Activated gamma-delta T cell (primary cell): ENCODE measurements around the gene MIOX.
A peak's percentile ranks its signal among the peaks of the same experiment; 100 is the strongest.
"Not testable (repeated sequence)": the region's sequence is repeated elsewhere in the genome, so short reads cannot be mapped to it uniquely, and the experiment has no call there.

ENCODE experiments used
- DNase-seq: peaks from one replicate; lab custom pipeline; 2025; lab: John Stamatoyannopoulos, UW

The MIOX gene

DNA sequence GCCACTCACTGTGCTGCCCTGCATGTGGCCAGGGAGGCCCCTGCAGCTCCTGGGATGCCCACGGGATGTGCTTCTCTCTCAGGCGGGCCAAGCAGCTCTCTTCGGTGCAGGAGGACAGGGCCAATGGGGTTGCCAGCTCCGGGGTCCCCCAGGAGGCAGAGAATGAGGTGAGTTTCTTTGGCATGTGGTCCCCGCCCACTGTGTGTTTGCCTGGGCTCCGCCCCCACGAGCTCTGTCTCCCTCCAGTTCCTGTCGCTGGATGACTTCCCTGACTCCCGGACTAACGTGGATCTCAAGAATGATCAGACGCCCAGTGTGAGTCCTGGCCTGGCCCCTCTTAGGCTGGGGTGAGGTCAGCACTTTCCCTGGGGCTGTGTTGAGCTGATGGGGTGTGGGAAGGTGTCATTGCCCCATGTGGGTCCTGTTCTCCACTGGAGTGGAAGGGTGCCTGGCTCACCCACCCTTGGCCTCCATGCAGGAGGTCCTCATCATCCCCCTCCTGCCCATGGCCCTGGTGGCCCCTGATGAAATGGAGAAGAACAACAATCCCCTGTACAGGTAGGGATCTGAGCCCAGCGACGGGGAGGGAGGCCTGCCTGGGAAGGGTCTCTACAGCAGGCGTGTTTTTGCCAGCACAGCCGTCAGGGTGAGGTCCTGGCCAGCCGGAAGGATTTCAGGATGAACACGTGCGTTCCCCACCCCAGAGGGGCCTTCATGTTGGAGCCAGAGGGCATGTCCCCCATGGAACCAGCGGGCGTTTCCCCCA, 31.0 kb downstream of the MIOX start:
- no peak for DNase-seq

DNA sequence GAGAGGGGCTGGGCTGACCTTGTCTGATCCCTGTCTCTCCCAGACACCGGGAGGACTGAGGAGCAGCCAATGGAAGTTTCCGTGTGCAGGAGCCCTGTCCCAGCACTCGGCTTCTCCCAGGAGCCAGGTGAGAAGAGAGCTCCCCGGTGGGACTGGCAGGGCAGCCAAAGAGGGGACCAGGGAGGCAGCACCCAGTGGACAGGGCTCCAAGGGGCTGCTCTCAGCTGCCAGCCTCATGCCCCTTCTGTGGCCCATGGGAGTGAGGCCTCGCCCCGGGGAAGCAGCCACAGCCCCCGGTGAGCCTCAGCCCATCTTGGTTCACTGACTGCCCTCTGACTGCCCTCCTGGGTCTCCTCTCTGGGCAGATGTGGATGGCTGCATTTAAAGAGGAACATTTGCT, 31.9 kb downstream of the MIOX start:
- no peak for DNase-seq

DNA sequence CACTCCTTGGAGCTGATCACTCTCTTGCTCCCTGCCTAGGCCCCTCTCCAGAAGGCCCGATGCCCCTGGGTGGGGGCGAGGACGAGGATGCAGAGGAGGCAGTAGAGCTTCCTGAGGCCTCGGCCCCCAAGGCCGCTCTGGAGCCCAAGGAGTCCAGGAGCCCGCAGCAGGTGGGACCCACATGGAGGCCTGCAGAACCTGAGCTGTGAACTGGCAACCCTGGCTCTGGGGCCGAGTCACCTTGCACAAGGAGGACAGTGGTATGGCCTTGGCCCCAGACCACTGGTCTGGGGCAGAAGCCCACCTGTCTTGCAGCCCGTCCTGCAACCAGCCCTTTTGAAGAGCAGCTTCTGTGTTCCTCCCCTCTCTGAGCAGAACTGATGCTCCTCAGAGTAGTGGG, 32.5 kb downstream of the MIOX start:
- no peak for DNase-seq

DNA sequence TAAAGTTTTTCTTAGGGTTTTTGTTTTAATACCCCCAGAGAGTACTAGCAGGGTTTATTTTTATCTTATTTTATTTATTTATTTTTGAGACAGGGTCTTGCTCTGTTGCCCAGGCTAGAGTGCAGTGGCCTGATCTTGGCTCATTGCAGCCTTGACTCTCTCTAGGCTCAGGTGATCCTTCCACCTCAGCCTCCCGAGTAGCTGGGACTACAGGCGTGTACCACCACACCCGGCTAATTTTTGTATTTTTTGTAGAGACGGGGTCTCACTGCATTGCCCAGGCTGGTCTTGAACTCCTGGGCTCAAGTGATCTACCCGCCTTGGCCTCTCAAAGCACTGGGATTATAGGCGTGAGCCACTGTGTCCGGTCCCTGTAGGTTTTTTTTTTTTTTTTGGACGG, 33.5 kb downstream of the MIOX start:
- DNase-seq = not testable (repeated sequence)

DNA sequence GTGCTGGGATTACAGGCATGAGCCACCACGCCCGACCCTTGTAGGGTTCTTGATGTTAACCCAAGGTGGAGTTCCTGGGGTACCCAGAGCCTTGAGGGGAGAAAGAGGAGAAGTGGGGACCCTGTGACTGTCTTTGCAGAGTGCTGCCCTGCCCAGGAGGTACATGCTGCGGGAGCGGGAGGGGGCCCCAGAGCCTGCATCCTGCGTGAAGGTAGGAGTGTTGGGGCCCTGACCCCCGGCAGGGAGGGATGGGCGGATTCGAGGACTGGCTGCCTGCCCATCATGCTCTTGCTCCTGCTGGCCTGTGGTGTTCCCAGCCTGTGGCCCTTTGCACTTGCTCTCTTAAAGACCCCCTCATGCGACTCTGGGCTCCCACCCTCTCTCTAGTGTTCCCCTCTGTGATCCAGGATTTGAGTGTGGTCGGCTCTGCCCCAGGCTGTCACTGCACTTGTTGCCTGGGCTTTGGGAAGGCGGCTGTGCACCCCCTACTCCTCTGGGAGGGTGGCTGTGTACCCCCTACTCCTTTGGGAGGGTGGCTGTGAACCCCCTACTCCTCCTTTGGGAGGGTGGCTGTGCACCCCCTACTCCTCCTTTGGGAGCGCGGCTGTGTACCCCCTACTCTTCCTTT, 34.3 kb downstream of the MIOX start:
- DNase-seq = no peak

DNA sequence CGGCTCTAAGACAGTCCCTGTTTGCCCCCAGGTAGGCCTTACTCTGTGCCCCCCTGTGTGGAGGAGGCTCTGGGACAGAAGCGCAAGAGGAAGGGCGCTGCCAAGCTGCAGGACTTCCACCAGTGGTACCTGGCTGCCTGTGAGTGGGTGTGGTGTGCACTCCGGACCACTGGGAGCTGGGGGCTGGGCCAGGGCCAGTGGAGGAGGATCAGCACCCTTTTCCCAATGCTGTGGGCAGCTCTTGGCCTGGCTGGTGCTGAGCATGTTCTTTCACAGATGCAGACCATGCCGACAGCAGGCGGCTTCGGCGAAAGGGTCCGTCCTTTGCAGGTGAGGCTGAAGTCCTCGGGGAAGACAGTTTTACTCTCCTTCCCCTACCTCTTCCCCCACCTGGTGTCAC, 35.1 kb downstream of the MIOX start:
- no peak for DNase-seq

DNA sequence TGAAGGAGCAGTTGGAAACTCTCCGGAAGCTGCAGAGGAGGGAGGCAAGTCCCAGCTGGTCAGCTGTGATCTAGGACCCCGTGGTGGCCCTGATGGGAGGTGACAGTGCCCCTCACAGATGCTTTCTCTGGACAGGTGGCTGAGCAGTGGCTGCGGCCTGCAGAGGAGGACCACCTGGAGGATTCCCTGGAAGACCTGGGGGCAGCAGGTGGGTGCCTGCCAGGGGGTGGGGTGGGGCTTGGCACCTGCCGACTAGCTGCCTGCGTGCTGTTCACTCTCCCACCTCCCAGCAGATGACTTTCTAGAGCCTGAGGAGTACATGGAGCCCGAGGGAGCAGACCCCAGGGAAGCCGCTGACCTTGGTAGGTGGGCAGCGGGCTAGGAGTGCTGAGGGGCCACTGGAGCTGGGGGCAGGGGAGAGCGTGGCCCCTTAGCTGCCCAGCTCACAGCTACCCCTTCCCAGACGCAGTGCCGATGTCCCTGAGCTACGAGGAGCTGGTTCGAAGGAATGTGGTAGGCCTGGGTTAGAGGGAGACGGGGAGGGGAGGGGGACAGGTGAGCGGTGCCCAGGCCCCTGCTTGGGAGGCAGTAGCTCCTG, 35.6 kb downstream of the MIOX start:
- no peak for DNase-seq

DNA sequence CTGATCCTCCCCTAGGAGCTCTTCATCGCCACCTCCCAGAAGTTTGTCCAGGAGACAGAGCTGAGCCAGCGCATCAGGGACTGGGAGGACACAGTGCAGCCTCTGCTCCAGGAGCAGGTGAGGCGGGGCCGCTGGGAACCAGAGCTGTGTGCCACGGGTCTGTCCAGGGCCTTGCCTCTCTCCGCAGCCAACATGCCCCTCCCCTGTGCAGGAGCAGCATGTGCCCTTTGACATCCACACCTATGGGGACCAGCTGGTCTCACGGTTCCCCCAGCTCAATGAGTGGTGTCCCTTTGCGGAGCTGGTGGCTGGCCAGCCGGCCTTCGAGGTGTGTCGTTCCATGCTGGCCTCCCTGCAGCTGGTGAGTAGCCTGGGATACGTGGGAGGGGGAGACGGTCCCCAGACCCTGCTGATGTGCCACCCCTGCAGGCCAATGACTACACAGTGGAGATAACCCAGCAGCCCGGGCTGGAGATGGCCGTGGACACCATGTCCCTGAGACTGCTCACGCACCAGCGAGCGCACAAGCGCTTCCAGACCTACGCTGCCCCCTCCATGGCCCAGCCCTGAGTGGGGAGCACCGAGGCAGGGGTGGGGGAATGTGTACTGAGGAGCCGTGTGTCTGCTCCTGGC, 36.3 kb downstream of the MIOX start:
- no peak for DNase-seq

DNA sequence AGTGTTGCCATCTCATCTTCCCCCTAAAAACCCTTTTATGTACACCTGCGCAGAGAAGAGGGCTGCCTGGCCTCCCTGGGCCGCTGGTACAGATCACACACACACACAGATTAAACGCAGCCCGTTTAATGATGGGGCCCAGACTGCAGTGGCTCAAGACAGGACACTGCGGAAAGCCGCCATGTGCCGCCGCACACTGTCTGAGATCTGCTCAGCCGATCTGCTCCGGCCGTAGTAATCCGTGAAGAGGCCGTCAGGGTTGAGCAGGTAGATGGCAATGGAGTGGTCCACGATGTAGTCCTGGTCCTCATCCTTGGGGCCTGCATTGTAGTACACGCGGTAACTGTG, 36.8 kb downstream of the MIOX start:
- DNase-seq = no peak

DNA sequence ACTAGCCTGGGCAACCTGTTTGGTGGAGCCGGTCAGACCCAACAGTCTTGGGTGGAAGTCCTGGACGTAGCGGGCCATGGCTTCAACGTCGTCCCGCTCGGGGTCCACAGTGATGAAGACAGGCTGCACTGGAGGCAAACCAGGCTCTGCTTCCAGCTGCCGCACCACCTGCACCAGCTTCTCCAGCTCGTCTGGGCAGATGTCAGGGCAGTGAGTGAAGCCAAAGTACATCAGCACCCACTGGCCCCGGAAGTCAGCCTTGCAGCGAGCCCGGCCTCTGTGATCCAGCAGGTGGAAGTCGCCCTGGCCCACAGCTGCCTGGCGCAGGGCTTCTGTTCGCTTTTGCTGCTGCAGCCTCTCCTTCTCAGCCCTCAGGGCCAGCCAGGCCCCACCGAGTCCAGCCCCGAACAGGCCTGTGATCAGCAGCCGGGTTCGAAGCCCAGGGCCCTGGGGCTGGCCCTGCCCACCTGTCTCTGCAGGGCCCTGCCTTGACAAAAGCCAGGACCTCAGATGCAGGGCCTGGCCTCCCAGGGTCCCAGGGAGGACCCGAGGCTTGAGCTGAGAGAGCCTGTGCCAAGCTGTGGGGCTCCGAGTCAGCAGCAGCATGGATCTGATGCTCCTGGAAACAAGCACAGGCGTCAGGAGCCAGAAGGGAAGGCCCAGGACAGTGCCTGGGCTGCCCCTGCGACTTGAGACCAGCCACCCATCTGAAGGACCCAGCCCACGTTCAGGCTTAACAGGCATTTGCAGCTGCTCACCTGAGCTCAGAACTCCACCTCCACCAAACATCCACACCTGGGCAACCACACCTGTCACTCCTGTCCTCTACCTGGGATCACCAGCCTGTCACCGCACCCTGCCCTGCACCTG, 37.4 kb downstream of the MIOX start:
- DNase-seq = no peak

DNA sequence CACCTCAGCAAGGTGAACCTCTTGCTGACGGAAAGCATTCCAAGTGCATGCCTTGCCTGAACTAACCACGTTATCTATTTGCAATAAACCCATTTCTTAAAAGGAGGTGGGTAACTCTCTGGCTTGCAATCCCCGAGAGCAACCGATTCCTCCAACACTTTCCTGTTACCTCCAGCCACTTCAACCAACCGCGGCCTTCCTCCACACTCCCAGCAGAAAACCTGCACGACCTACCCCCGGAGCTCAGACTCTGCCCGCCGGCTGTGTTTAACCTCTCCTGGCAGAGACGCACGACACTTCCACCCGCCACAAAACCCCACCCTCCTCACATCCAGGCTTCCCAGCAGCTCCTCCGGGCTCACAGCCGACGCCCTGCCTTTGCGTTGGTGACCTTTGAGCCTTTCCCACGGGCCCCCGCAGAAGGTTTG, 38.0 kb downstream of the MIOX start:
- no peak for DNase-seq

DNA sequence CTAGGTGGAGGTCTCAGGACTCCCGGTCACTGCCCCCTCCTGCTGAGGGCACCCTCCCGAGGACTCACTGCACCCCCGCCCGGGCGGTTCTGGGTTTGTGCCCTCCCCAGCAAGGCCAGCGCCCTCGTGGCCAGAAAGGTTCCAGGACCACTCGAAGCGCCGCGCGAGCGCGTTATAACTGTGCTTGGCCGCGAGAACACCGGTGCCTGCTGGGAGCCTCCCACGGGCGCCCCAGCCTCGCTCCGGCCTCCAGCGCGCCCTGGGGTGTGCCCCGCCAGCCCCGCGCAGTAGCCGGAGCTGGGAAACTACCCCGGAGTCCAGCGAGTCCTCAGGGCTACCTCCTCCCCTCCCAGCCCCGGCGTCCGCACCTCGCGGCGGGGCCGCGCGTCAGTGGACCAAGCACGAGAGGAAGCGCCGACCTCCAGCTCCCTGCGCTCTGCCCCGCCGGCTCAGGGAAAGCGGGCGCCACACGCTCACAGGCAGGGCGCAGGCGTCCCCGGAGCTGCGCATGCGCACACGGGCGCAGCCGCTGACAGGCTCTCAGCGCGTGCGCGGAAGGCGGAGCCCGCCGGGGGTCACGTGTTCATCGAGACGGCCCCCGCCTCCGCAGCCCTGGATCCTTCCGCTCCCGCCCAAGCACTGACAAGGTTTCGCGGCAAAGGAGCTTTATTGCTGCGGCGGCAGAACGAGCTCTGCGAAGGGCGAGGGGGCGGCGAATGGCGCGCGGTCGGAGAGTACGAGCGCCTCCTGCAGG, 38.6 kb downstream of the MIOX start, which contains the start of gene SCO2:
Gene SCO2, minus strand, starts transcription at position 495 of the 754 bp plus-strand sequence. CDS start 1,187 bp downstream, outside the sequence.
- peak; percentile 95 for DNase-seq

DNA sequence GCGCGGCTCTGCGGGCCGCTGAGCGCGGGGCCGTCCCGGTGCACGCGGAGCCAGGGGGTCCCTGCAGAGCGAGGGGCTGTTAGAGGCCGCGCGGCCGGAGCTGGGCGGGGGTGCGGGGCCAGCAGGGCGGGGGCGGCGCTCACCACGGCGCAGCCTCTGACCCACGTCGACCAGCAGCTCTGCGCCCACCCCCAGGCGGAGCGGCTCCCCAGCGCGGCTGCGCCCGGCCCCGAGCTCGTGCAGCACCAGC, 39.1 kb downstream of the MIOX start:
- no peak for DNase-seq

DNA sequence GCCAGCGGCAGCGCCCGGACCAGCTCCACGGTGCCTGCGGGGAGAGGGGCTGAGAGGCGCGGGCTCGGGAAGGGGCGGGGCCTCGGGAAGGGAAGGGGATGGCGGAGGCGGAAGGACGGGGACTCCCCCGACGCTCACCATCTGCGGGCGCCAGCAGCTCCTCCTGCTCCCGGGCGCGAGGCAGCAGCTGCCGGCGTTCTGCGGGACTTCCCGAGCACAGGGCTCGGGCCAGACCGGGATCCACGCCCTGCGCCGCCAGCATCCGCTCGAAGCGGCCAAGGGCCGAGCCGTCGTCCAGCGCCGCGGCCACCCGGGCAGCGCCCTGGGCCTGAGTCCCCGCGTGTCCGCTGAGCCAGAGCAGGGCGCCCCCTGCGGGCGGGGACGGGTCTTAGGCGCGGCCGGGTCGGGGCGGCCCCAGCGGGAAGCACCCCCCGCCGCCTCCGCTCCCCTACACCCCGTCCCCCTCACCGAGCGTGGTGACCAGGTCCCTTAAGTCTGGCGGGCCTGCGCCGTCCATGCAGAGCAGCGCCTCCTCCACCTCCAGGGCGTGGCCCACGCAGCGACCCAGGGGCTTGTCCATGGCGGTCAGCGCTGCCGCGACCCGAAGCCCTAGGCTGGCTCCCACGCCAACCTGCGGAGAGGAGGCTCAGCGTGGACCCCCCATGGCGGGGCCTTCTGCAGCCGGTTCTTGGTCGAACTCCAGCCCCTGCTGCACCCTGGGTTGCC, 39.6 kb downstream of the MIOX start:
- peak; percentile 73 for DNase-seq

DNA sequence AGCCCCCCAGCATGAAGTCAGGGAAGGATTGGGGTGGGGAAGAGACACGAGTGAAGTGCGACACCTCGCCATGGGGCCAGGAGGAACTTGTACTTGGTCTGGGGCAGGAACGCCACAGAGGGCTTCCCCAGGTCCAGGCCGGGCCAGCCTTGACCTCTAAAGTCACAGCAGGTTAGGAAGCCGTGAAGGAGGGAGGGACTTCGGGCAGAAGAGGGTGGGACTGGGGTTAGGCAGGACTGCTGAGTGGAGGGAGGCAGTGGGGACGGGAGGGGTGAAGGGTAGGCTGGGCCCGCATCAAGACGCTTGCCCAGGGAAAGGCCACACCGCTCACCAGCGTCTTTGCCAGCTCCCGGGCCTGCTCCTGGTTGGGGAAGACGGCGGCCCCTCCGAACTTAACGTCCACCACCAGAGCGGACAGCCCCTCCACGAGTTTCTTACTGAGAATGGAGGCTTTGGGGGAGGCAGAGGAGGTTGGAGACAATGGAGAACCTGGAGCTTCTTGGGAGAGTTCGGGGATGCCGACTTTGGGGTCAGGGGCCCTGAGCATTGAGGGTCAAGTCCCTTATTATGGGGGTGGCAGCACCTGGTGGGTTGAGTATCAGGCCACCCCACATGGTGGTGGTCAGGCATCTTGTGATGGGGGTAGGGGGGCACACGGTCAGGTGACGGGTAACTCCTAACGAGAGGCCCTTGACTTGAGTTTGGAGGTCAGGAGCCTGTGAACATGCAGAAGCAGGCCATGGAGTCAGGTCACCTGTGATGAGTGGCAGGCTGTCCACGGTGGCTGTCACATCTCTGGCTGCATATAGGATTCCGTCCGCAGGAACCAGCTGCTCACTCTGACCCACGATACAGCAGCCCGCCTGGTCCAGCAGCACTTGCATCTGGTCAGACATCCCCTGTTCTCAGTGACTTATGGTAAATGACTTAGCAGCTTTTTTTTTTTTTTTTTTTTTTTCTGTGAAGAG, 40.5 kb downstream of the MIOX start:
- DNase-seq = no peak

DNA sequence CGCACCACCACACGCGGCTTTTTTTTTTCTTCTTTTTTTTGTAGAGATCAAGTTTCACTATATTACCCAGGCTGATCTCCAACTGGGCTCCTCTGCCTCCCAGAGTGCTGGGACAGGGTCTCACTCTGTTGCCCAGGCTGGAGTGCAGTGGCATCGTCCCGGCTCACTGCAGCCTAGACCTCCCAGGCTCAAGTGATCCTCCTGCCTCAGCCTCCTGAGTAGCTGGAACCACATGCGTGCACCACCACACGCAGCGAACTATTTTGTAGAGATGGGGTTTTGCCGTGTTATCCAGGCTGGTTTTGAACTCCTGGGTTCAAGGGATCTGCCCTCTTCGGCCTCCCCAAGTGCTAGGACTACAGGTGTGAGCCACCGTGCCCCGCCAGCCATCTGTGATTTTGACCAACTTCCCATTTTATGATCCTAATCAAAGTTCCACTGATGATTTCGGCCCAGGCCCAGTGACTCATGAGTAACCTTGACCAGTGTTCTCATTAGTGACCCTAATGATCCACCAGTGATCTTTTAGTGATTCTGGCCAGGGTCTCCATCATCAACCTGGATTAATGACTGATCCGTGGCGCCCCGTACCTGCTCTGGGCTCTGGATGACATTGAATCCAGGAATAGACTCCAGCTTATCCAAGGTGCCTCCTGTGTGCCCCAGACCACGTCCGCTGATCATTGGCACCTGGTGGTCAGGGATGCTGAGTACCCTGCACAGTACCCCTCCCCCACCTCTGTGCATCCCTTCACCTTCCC, 41.4 kb downstream of the MIOX start:
- DNase-seq = no peak

DNA sequence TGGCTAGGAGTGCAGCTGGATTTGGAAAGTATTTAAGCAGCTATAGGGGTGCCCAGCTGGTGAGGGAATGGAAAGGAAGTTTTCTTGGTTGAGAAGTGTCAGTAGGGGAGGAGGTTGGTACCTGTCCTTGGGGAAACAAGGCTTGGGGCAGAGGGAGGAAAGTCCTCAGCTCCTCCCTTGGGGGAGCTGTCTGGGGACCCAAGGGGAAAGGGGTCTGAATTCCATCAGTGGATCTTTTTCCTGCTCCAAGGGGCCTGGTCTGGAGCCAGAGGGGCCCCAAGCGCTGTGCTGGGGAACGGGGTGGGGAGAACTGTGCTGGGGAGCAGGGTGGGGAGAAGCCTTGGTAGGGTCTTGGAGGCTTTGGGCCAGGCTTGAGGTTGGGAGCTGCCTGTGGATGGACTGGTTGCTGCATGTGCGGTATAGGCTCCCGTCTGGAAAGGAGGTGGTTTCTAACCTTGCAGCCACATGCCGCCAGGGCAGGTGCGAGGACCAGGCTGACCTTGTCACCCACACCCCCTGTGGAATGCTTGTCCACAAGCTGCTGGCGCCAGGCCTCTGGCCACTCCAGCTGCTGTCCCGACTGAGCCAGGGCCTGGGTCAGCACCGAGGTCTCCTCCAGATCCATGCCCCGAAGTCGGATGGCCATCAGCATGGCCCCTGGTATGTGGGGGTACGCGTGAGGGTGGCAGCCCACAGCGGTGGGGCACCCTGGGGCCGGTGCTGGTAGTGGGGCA, 42.2 kb downstream of the MIOX start:
- DNase-seq = no peak

DNA sequence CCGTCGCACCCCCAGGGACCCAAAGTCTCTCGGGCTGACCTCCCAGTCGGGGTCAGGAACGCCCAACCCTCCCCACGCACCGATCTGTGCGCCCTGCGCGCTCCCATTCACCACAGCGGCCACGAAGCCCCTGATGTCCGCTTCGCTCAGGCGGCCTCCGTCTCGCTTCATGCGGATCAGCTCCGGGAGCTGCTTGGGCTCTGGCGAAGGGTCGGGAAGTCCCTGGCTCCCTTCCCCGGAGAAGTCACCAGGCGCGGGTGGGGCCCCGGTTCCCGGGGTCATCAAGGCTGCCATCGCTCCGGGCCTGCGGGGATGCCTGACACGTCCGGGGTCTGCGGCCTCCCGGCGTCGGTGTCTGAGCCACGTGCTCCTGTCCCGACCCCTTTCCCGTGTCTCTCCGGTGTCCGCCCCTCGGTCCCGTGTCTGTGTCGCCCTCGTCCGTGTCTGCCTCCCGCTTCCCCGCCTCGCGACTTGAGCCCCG, 42.8 kb downstream of the MIOX start:
- no peak for DNase-seq
